GM19025 (cell line): ENCODE results near the gene LRRC45.

ENCODE experiments used
- ATAC-seq: cut with Tn5 transposase; IDR thresholded peaks from one replicate; pipeline ENCODE4 v1.9.1; 2021; ENCODE audit warnings: mild to moderate bottlenecking, low read depth, moderate library complexity; ENCODE audit not compliant: unreplicated experiment

LRRC45 gene

GRCh38 chr17:81993729-81994592 lies 29.1 kb upstream of the LRRC45 start:
- ATAC-seq = no peak

GRCh38 chr17:81994593-81995462 lies 28.3 kb upstream of the LRRC45 start:
- ATAC-seq = no peak

- ATAC-seq = no peak
Observed at GRCh38 chr17:81995463-81996231, 27.5 kb upstream of the LRRC45 start.

- no peak for ATAC-seq
Observed at GRCh38 chr17:81996232-81996756, 26.8 kb upstream of the LRRC45 start.

- no peak for ATAC-seq
Observed at GRCh38 chr17:81996757-81997441, 26.2 kb upstream of the LRRC45 start.

GRCh38 chr17:81998212-81998611 lies 24.9 kb upstream of the LRRC45 start:
- no peak for ATAC-seq

GRCh38 chr17:81998691-81999438 lies 24.2 kb upstream of the LRRC45 start:
- no peak for ATAC-seq

- ATAC-seq = no peak
Observed at GRCh38 chr17:81999587-81999975, 23.5 kb upstream of the LRRC45 start.

GRCh38 chr17:81999976-82000802 lies 22.9 kb upstream of the LRRC45 start:
- no peak for ATAC-seq

GRCh38 chr17:82000803-82001570 lies 22.1 kb upstream of the LRRC45 start:
- no peak for ATAC-seq

- no peak for ATAC-seq
Observed at GRCh38 chr17:82001571-82002056, 21.5 kb upstream of the LRRC45 start.

- no peak for ATAC-seq
Observed at GRCh38 chr17:82003411-82004381, 19.4 kb upstream of the LRRC45 start.

- ATAC-seq = no peak
Observed at GRCh38 chr17:82004517-82005455, 18.3 kb upstream of the LRRC45 start.

GRCh38 chr17:82005701-82006348 lies 17.3 kb upstream of the LRRC45 start:
- no peak for ATAC-seq
